ENCODE data around the gene BRIP1. TPM values are rescaled to one million over a fixed set of nuclear protein-coding genes. Genes with fewer than 3 reads are reported as not detected.
"Not testable (repeated sequence)": the region's sequence is repeated elsewhere in the genome, so short reads cannot be mapped to it uniquely, and the experiment has no call there.

BRIP1 gene
- total RNA-seq (1 to 10 TPM; 1.5 to 2.3 TPM), total RNA-seq (8.6 to 9.8 reads per million in 2 donors)

- peak within 1 kb of the TSS; percentile 95 for H3K4me3 Mint-ChIP-seq
- H3K9me3 ChIP-seq (ENCODE audit: control insufficient read depth, low read length, poor library complexity, severe bottlenecking), result no peaks in the 10 kb centered on the region
- H3K36me3 Mint-ChIP-seq (ENCODE audit: low read depth), result no peaks in the 10 kb centered on the region
- H3K27me3 Mint-ChIP-seq, result no peaks in the 10 kb centered on the region
- DNase-seq, result peak; percentile 75 to 84 (median 82)
- ATAC-seq, result peak; percentile 98
- H3K27ac Mint-ChIP-seq, result peak within 1 kb of the TSS; percentile 90
- peaks cover 7% of the 10 kb centered on the region for H3K4me1 Mint-ChIP-seq
These were observed at the start of gene BRIP1 for GRCh38 chr17:61862975-61863800. TSS of gene BRIP1 (minus strand) at chr17:61863528. CDS start at chr17:61861539, 1,989 bp downstream.

DNA sequence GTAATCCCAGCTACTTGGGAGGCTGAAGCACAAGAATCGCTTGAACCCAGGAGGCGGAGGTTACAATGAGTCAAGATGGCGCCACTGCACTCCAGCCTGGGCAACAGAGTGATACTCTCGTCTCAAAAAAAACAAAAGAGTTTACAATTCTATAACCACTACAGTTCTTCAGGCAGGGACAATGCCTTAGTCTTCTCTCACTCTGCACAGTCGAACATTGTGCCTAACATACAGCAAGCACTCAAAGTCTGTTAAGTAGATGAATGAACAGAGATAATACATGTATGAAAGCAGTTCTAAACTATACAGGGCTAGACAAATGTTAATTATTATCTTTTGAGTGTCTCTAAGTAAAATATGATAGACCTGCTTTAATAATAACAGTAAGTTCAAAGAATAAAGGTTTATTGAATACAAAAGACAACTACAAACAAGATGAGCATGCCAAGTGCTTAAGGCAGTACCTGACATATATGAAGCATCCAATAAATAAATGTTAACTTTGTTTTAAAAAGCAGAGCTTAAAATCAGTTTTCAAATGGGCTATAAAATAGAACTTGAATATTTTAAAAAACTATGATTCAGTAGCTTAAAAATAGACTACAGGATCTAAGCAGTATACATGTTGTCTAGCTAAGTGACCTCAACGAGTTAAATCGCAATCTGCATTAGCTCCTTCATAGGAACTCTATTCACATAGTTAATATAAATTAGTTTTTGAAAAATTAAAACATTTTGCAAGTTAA is 45.1 kb upstream of the BRIP1 start:
- DNase-seq (no peak), ATAC-seq (no peak)
- H3K27me3 Mint-ChIP-seq, result no peaks in the 10 kb centered on the region
- no peak overlapping the region for H3K27ac Mint-ChIP-seq
- no peak overlapping the region for H3K4me3 Mint-ChIP-seq
- H3K4me1 Mint-ChIP-seq, result peaks cover 2% of the 10 kb centered on the region
- H3K9me3 ChIP-seq (ENCODE audit: control insufficient read depth, low read length, poor library complexity, severe bottlenecking), result no peaks in the 10 kb centered on the region
- peaks cover 11% of the 10 kb centered on the region for H3K36me3 Mint-ChIP-seq (ENCODE audit: low read depth)

DNA sequence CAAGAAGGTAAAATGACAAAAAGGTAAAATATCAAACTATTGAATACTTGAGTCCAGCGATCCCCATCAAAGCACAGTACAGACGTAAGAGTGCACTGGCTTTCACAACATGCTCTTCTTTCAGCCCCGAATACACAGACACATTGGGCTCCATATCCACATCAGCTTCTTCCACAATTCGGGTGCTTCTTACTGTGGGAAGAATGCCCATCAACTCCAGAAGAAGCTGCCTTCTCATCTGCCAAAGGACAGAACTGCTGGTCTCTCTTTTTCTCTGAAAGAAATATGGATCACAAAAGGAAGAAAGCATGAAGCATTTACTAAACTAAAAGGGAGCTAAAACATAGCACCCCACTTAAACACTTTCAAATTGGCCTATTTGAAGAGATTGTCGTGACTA is 44.0 kb upstream of the BRIP1 start:
- H3K27ac Mint-ChIP-seq, result no peak overlapping the region
- no peaks in the 10 kb centered on the region for H3K27me3 Mint-ChIP-seq
- ATAC-seq (no peak), DNase-seq (no peak)
- peaks cover 13% of the 10 kb centered on the region for H3K36me3 Mint-ChIP-seq (ENCODE audit: low read depth)
- H3K4me1 Mint-ChIP-seq, result peaks cover 6% of the 10 kb centered on the region
- H3K9me3 ChIP-seq (ENCODE audit: control insufficient read depth, low read length, poor library complexity, severe bottlenecking), result no peaks in the 10 kb centered on the region
- no peak overlapping the region for H3K4me3 Mint-ChIP-seq

- peaks cover 4% of the 10 kb centered on the region for H3K4me1 Mint-ChIP-seq
- H3K27me3 Mint-ChIP-seq, result no peaks in the 10 kb centered on the region
- H3K36me3 Mint-ChIP-seq (ENCODE audit: low read depth), result peaks cover 7% of the 10 kb centered on the region
- DNase-seq (peak in 1 of 3 donors; percentile 14), ATAC-seq (peak; percentile 87)
- H3K9me3 ChIP-seq (ENCODE audit: control insufficient read depth, low read length, poor library complexity, severe bottlenecking), result no peaks in the 10 kb centered on the region
- peak overlapping the region; percentile 45 for H3K4me3 Mint-ChIP-seq
- peak overlapping the region; percentile 81 for H3K27ac Mint-ChIP-seq
These were observed 40.9 kb upstream of the BRIP1 start for GRCh38 chr17:61904094-61904710.

- ATAC-seq, result no peak
- H3K4me1 Mint-ChIP-seq, result peaks cover 4% of the 10 kb centered on the region
- no peak for DNase-seq
- H3K27me3 Mint-ChIP-seq, result no peaks in the 10 kb centered on the region
- no peak overlapping the region for H3K4me3 Mint-ChIP-seq
- H3K27ac Mint-ChIP-seq, result peak overlapping the region; percentile 81
- peaks cover 7% of the 10 kb centered on the region for H3K36me3 Mint-ChIP-seq (ENCODE audit: low read depth)
- no peaks in the 10 kb centered on the region for H3K9me3 ChIP-seq (ENCODE audit: control insufficient read depth, low read length, poor library complexity, severe bottlenecking)
These were observed 39.9 kb upstream of the BRIP1 start for GRCh38 chr17:61903251-61903650.

GRCh38 chr17:61897548-61898180 is 34.3 kb upstream of the BRIP1 start:
- no peak for ATAC-seq
- H3K27me3 Mint-ChIP-seq, result no peaks in the 10 kb centered on the region
- H3K4me3 Mint-ChIP-seq, result no peak overlapping the region
- DNase-seq, result no peak
- H3K36me3 Mint-ChIP-seq (ENCODE audit: low read depth), result peaks cover 7% of the 10 kb centered on the region
- H3K27ac Mint-ChIP-seq, result no peak overlapping the region
- H3K9me3 ChIP-seq (ENCODE audit: control insufficient read depth, low read length, poor library complexity, severe bottlenecking), result no peaks in the 10 kb centered on the region
- no peaks in the 10 kb centered on the region for H3K4me1 Mint-ChIP-seq

- H3K9me3 ChIP-seq (ENCODE audit: control insufficient read depth, low read length, poor library complexity, severe bottlenecking), result no peaks in the 10 kb centered on the region
- Mint-ChIP-seq H3K27ac (no peak overlapping the region), H3K27me3 (no peaks in the 10 kb centered on the region), H3K4me1 (no peaks in the 10 kb centered on the region), H3K36me3 (ENCODE audit: low read depth) (peaks cover 7% of the 10 kb centered on the region), H3K4me3 (no peak overlapping the region)
- no peak for ATAC-seq
- no peak for DNase-seq
These were observed 32.1 kb upstream of the BRIP1 start for GRCh38 chr17:61895391-61895790.

GRCh38 chr17:61894310-61894709 is 31.0 kb upstream of the BRIP1 start:
- H3K9me3 ChIP-seq (ENCODE audit: control insufficient read depth, low read length, poor library complexity, severe bottlenecking); H3K4me3 Mint-ChIP-seq; H3K27me3 Mint-ChIP-seq; H3K4me1 Mint-ChIP-seq; DNase-seq; ATAC-seq; H3K36me3 Mint-ChIP-seq (ENCODE audit: low read depth); H3K27ac Mint-ChIP-seq: not testable (repeated sequence)

- peak overlapping the region; percentile 24 for H3K27ac Mint-ChIP-seq
- ATAC-seq; H3K9me3 ChIP-seq (ENCODE audit: control insufficient read depth, low read length, poor library complexity, severe bottlenecking); DNase-seq; H3K4me3 Mint-ChIP-seq; H3K4me1 Mint-ChIP-seq; H3K36me3 Mint-ChIP-seq (ENCODE audit: low read depth); H3K27me3 Mint-ChIP-seq: not testable (repeated sequence)
These were observed 24.4 kb upstream of the BRIP1 start for GRCh38 chr17:61887733-61888132.

- H3K9me3 ChIP-seq (ENCODE audit: control insufficient read depth, low read length, poor library complexity, severe bottlenecking); H3K36me3 Mint-ChIP-seq (ENCODE audit: low read depth); H3K4me3 Mint-ChIP-seq; H3K27ac Mint-ChIP-seq; H3K4me1 Mint-ChIP-seq; ATAC-seq; H3K27me3 Mint-ChIP-seq; DNase-seq: not testable (repeated sequence)
These were observed 22.5 kb upstream of the BRIP1 start for GRCh38 chr17:61885865-61886264.

DNA sequence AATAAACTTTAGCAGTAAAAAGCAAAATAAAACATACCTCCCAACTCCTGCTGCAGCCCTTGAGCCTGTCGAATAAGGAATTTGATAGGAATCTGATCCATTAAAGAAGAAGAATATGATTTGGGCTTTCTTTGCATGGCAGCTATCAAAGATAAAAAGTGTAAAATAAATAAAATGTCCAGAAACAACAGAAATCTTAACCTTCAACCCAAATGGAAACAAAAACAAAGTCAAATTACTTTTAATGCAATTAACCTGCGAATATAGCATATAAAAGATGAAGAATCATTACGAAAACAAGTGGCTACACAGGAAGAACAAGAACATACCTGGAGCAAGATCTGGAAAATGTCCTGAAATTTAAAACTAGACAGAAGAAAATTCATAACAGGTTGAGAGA is 21.5 kb upstream of the BRIP1 start:
- no peaks in the 10 kb centered on the region for H3K9me3 ChIP-seq (ENCODE audit: control insufficient read depth, low read length, poor library complexity, severe bottlenecking)
- Mint-ChIP-seq H3K27me3 (no peaks in the 10 kb centered on the region), H3K4me1 (no peaks in the 10 kb centered on the region), H3K36me3 (ENCODE audit: low read depth) (peaks cover 4% of the 10 kb centered on the region), H3K27ac (peak overlapping the region; percentile 29), H3K4me3 (no peak overlapping the region)
- no peak for ATAC-seq
- DNase-seq, result no peak

- Mint-ChIP-seq H3K27ac (no peak overlapping the region), H3K4me1 (no peaks in the 10 kb centered on the region), H3K4me3 (no peak overlapping the region), H3K36me3 (ENCODE audit: low read depth) (no peaks in the 10 kb centered on the region), H3K27me3 (no peaks in the 10 kb centered on the region)
- DNase-seq (no peak), ATAC-seq (no peak)
- H3K9me3 ChIP-seq (ENCODE audit: control insufficient read depth, low read length, poor library complexity, severe bottlenecking), result no peaks in the 10 kb centered on the region
These were observed 17.3 kb upstream of the BRIP1 start for GRCh38 chr17:61880589-61881102.

All from T-helper 17 cell (primary cell).